Umbilical cord (tissue), 2 donors: ENCODE results near the gene JSRP1. TPM values are rescaled to one million over a fixed set of nuclear protein-coding genes. Genes with fewer than 3 reads are reported as not detected.
A peak's percentile ranks its signal among the peaks of the same experiment; 100 is the strongest.

ENCODE experiments used
- DNase-seq: peaks from one replicate; pipeline ENCODE4 v3.0.0-alpha.2; 2015; ENCODE audit warnings: low spot score
- total RNA-seq: library from RNA; depleted of rRNA; stranded (reverse); fragments of >200 nt; gene quantifications from one replicate; pipeline ENCODE4 v1.2.3, GENCODE V29; 2014; ENCODE audit warnings: low replicate concordance; ENCODE audit not compliant: insufficient read depth

The JSRP1 gene, protein sequence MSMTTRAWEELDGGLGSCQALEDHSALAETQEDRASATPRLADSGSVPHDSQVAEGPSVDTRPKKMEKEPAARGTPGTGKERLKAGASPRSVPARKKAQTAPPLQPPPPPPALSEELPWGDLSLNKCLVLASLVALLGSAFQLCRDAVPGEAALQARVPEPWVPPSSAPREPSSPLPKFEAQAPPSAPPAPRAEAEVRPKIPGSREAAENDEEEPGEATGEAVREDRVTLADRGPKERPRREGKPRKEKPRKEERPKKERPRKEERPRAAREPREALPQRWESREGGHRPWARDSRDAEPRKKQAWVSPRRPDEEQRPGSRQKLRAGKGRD
- not detected for total RNA-seq

DNA sequence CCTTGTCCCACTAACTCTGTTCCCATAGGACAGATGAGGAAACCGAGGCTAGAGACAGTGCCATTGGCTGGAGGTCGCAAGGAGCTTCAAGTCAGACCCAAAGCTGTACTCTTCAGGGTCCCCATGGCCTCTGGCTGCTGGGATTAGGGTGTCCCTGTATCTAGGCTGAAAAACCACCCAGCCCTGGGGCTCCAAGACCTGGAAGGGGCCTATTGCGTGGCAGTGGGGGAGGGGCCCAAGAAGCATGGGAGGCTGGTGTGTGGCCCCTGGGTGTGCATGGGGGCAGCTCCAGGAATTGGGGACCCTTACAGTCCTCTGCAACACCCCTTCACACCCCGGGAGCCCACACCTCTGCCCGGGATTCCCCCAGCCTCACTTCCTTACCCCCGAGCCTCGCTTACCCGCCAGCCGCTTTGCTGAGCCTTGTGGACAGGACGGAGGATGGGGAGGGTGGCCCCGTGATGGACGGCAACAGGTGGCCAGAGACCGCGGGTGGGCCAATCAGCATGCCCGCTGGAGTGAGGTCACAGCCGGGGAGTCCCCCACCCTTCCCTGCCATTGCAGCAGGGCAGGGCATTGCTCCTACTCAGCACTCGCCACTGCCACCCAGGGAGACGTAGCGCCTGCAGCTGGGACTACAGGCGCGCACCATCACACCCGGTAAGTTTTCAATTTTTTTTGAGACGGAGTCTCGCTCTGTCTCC, at the start of gene JSRP1:
TSS of gene JSRP1 (minus strand) at position 436 of the 704 bp plus-strand sequence. CDS start 1,103 bp downstream, outside the sequence.
- DNase-seq, result no peak

DNA sequence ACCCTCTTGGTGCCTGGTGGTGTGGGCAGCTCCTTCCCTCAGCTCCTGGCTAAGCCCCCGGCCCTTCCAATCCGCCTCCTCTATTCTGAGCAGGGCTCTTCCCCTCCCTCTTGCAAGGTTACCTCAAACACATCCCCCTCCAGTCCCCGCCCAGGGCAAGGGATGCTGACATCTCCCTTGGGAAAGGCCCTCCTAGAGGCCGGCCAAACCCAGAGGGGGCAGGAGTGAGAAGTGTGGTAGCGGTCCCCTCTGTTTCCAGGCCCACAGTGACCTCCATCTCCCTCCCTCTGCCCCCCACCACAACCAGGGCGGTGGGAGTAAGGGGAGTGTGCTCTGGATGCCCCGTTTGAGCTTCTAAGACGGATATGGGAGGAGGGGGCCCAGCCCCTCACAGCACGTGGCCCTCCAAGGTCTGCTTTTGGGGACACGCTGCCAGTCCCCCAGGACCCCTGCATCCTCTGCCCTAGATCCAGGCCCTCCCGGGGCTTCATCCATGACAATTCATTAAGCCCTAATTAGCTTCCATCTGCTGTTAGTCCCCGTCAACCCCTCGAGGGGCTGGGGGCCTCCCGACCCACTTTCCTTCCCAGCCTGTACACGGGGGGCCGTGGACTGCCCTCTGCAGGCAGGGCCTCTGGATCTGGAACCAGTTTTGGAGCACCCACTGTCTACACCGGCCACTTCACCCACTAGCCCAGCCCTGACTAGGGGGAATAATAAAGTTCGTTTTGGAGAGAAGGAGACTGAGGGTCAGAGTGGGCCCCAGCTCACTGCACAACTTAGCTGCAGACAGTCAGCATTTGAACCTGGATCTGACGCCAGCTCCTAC, 49.4 kb upstream of the JSRP1 start:
- no peak for DNase-seq

DNA sequence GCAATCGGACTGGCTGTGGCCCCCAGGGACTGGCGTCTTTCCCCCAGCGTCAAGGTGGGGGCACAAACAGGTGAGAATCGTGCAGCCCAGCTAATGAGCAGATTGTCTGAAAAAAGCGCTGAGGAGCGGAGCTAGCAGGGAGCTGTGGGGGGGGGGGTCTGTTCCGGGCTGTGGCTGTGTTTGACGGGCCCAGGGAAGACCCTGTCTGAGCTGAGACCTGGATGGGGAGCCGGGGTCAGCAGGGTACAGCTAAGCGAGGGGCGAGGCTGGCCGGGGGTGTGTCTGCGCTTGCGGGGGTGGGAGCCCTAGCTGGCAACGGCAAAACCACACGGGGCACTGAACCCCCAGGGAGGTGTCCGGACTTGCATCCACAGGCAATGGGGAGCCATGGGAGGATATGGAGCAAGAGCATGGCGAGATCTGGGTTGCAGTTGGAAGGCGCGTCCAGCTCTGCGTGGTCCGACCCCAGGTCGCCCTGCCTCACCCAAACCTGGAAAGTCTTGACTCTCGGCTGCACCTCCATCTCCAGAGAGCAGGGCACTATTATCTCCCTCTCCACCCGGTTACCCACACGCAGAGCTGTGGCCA, 47.1 kb upstream of the JSRP1 start:
- DNase-seq, result no peak

DNA sequence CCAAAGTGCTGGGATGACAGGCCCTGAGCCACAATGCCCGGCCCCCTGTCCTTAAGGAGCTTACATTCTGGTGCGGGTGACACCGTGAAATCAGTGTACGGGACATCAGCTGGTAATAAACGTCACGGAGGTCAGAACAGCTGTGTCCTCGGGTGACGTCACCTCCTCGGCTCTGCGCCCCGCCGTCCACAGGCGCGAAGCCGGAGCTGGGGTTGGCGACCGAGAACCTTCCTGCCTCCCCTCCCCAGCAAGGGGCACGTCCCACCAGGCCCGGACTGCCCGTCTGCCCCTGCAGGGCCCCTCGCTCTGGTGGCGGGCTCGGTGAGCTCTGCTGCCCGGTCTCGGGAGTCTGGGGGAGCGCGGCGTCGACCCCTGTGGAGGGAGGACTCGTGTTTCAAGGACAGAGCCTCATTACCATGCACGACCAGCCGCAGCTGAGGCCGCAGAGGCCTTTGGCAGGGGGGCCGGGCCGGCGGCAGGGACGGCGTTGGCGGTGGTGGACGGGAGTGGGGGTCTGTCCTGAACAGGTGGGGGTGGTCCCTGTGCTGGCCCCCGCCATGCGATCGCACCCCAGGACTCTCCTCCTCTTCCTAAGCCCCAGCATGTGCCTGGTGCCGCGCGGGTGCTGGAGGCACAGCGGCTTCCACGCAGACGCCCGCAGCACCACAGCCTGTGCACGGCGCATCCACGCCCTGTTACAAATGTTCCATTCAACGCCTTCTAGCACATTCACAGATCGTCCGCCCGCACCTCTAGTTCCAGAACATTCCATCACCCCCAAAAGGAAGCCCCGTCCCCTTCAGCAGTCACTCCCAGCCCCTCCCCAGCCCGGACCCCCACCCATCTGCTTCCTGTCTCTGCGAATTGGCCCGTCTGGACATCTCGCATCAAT, 46.3 kb upstream of the JSRP1 start:
- DNase-seq, result no peak

DNA sequence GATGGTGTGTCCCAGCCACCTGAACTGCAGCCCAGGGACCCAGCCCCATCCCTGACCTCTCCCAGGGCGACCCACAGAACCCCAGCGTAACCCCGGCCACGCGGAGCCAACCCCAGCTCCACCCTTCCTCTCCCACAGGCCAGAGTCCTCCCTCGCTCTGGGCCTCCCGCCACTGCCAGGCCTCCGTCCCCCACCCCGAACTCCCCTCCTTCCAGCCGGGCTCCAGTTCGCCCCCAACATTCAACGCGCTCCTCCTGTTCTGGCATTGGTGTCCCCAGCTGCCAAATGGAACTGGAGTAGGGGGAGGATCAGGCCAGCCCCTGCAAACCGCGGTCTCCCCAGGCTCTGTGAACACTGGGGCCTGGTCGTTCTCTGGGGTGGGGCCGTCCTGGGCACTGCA, 44.3 kb upstream of the JSRP1 start:
- no peak for DNase-seq

DNA sequence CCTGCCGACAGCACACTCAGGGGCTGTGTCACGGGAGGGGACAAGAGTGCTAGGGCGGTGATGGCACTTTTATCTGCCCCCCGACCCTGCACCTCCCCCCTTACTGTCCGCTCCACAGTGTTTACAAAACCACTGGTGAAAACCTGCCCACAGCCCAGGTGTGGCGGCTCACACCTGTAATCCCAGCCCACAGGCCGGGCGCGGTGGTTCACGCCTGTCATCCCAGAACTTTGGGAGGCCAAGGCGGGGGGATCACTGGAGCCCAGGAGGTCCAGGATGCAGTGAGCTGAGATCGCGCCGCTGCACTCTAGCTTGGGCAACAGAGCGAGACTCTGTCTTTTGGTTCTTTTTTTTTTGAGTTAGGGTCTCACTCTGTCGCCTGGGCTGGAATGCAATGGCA, 39.9 kb upstream of the JSRP1 start:
- DNase-seq, result no peak

DNA sequence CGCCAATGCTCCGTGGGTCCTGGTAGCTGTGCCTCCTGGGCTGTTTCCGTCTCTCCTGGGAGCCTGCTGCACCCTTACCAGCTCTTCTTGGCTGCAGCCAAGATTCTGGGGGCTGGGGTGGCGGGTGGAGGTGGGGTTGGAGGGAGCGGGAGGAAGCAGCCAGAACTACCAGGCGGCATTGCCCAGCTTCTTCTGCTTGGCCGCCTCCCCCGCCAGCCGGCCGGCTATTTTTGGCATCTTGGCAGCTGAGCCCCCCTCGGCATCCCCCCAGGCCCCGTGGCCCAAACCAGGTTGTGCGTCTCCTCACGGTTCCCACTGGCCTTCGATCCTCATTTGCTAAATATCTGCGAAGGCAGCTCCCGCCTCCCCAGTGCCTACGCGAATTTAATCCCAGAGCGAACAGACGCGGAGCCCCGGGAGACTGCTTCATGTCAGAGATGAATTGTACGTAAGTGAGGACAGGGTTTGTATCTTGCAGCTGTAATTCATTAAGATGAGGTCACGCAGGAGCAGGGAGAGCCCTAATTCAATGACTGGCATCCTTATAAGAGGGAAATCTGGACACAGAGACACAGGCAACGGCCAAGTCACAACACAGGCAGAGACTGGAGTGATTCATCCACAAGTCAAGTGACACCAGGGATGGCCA, 38.6 kb upstream of the JSRP1 start:
- DNase-seq, result peak; percentile 70

DNA sequence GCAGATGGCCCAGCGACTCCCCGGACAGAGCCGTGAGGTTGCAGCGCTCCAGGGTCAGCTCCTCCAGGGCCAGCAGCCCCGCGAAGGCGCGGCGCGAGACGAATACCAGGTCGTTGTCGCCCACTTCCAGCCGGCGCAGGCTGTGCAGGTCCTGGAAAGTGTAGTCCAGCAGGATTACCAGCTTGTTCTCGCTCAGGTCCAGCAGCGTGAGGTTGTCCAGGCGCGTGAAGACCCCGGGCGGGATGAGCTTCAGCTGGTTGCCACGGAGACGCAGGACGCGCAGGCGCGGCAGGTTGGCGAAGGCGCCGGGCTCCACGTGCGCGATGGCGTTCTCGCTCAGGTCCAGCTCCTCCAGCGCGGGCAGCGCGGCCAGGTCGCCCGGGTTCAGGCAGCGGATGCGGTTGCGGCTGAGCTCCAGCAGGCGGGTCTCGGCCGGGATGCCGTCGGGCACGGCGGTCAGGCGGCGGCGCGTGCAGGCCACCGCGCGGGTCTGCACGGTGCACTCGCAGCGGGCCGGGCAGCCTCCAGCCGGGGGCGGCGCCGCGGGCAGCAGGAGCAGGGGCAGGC, 35.1 kb upstream of the JSRP1 start:
- no peak for DNase-seq

DNA sequence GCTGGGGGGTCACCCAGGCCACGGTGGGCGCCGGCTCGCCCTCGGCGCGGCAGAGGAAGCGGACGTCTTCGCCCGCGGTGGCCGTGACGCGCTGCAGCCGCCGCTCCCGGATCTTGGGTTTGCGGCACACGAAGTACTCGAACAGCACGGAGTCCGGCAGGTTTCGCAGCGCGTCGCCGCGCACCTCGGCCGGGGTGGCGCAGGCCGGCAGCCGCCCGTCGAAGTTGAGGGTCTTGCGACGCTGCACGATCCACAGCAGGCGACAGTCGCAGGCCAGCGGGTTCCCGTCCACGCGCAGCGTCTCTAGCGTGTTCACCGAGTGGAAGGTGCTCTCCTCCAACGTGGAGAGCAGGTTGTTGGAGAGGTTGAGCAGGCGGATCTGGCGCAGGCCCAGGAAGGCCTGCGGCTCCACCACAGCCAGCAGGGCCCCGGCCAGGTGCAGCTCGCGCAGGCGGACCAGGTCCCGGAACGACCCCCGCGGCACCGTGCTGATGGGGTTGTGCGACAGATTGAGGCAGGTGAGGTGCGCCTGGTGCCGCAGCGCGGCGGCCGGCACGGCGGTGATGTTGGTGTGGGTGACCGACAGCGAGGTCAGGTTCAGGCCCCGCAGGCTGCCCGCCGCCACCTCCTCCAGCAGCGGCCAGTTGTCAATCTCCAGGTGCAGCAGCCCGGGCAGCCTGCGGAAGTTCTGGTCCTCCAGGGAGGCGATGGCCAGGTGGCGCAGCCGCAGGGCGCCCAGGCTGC, 34.4 kb upstream of the JSRP1 start:
- DNase-seq, result no peak

DNA sequence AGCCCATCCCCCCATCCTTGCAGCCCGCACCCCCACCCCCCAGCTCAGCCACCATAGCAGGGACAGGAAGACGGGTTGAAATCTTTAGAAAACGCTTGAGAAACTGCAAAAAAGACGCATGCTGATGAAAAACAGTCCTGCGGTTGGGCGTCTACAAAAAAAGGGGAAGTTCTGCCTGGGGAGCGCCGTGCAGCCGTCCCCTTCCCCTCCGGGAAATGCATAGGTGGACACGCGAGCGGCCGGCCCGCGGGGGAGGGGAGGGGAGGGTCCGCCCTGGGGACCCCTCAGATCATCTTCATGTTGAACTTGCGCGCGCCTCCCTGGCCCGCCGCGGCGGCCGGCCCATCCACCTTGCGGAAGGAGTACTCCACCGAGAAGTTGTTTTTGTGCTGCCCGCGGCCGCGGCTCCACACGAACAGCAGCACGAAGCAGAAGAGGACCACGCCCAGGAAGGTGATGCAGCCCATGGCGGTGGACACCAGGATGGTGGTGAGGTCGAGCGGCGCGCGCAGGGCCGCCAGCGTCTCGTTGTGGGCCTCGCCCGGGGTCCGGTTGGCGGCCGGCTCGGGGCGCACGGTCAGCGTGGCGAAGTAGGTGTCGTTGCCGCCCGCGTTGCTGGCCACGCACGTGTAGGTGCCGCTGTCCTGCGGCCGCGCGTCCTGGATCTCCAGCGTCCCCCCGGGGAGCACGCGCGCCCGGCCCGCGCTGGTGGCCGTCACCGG, 33.7 kb upstream of the JSRP1 start:
- no peak for DNase-seq

DNA sequence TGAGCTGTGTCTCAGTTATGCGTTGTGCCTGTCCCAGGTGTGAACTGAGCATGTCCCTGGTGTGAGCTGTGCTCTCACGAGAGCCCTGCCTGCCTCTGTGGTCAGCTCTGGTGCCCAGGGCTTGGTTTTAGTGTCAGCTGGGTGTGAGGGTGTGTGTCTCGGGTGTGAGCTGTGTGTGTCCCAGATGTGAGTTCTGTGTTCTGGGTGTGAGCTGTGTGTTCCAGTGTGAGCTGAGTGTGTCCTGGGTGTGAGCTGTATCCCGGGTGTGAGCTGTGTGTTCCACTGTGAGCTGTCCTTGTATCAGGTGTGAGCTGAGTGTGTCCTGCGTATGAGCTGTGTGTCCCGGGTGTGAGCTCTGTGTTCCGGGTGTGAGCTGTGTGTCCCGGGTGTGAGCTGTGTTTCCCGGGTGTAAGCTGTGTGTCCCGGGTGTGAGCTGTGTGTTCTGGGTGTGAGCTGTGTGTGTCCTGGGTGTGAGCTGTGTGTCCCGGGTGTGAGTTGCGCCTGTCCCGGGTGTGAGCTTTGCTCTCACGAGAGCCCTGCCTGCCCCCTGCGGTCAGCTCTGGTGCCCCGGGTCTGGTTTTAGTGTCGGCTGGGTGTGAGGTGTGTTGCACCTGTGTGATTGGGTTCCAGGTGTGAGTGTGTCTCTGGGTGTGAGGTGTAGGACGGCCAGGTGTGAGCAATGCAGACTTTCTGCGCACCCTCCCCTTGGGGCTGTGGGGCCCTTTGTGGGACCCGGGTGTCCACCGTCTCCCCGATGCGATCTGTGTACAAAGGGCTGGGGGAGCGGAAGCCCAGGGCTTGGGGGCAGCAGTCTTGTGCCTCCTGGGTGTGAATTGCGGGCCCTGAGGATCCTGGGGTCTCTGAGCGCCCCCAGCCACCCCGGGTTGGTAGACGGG, 32.8 kb upstream of the JSRP1 start:
- DNase-seq, result no peak

DNA sequence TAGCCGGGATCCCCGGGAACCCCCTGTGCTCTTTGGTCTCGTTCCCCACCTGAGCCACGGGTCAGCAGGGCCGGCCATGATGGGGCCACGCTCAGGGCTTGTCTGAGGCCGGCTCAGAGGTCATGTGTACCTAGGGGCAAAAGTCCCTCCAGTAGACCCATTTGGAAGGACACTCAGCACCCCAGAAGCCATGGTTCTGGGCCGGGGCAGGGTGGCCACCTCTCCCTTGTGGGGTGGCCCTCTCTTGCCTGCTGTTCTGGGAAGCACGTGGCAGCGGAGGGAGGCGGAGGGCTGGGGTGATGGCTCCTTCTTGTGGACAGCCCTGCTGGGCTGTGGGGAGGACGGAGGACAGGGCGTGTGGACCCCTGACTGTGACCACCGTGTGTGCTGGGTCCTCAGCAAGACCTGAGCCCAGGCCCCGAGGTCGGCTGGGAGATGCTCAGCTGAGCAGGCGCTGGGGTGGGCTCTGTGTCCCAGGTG, 32.2 kb upstream of the JSRP1 start:
- no peak for DNase-seq

DNA sequence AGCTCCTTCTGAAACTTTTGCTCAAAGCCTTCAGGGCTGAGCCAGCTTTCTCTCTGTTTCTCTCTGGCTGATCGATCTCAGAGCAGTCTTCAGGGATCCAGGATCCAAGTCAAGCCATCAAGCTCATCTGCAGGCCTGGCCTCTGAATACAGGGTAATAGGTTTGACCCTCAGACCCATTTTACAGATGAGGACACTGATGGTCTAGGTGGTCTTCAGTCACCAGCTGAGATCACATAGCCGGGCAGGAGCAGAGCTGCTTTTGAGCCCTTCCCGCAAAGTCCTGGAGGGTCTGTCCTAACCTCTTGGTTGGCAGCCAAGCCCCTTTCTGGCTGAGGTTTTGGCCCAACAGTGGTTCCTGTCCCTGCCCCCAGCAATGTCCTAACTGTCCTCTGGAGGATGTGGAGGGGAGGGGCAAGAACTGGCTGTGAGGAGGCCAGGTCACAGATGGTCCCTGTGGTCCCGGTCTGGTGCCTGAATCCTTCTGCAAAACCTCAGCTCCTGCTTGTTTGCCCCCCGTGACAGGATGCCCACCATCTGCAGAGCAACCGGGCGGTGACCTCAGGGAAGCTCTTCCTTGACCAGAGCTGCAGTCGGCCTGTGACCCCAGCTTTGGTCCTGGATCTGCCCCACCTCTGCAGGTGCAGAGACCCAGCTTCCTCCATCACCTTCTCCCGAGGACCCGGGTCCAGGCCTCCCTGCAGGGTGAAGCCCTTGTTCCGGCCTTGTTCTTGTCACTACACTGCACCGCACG, 31.5 kb upstream of the JSRP1 start:
- DNase-seq, result no peak

DNA sequence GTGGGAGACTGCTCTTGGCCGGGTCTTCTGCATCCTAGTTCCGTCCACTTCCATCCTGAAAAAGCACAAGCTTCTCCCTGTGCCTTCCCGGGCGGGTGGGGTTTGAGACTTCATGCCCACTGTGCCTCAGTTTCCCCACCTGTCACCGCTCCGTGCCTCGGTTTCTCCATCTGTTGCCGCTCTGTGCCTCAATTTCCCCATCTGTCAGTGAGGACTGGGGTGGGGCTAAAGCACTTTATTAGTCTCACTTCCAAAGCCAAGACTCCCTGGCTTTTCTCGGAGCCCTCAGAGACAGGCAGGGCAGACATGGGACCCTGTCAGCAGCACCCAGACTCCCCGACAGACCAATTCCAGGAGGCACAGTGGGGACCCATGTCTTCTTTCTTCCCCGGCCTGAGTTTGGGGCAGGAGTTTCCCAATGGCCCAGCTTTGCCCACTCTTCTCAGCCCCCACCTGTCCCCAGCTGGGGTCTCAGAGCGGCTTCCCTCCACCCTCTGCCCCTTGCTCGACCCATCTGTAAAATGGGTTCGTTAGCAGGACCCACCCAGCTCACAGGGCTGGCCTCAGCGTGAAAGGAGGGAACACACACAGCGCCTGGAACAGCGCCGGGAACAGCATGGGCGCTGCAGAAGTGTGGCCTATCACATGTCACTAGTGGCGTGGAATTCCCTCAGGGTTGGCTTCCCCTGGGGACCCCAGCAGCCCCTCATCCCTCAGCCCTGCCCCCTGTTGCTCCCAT, 30.4 kb upstream of the JSRP1 start:
- DNase-seq, result no peak

DNA sequence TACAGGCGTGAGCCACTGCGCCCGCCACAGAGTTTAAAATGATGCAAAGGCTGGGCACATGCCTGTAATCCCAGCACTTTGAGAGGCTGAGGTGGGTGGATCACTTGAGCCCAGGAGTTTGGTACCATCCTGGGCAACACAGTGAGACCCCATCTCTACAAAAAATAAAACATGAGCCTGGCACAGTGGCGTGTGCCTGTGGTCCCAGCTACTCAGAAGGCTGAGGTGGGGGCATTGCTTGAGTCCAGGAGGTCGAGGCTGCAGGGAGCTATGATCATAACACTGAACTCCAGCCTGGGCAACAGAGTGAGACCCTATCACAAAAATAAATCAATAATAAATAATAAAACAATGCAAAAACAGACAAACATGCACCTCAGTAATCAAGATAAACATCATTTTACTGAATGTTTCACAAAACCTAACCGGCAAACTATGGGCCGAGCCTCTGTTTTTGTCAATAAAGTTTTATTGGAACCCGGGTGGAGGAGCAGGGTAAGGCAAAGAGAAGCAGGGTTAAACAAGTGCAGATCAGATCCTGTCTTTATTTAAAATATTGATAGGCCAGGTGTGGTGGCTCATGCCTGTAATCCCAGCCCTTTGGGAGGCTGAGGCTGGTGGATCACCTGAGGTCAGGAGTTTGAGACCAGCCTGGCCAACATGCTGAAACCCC, 27.8 kb upstream of the JSRP1 start:
- no peak for DNase-seq
